ENCODE results near the gene GRIN1. TPM values are rescaled to one million over a fixed set of nuclear protein-coding genes. Genes with fewer than 3 reads are reported as not detected.

The GRIN1 gene
- total and polyA plus RNA-seq, 10 of the 15 experiments (the other 5 are each of a cell fraction or from before 2014, with no cell fraction given), result 0.05 to 0.10 (median 0.06) TPM; not detected in 6

- TF ChIP-seq EZH2 (IDR thresholded peaks at IDR 0.05; ENCODE audit: borderline replicate concordance, control insufficient read depth, low read depth, low read length) (no peak), ZZZ3 (IDR thresholded peaks at IDR 0.05; ENCODE audit: control insufficient read depth, insufficient read length, low read depth) (no peak), POLR2A (IDR thresholded peaks at IDR 0.05; ENCODE audit: low read depth, low read length) (peak; percentile 95), BCL3 (IDR thresholded peaks at IDR 0.05; ENCODE audit: borderline replicate concordance, insufficient read depth, low read depth, low read length, poor library complexity, severe bottlenecking) (no peak), NR2C1 (IDR thresholded peaks at IDR 0.05) (peak; percentile 66), STAT3 (IDR thresholded peaks at IDR 0.05; ENCODE audit: low read depth, low read length) (no peak), ESRRA (IDR thresholded peaks at IDR 0.05; ENCODE audit: low read length) (peak; percentile 83; the same call in 1 of the 2 replicates), POU2F2 (IDR thresholded peaks at IDR 0.05; ENCODE audit: borderline replicate concordance, low read depth, low read length) (peak; percentile 70), MEF2B (IDR thresholded peaks at IDR 0.05; ENCODE audit: partially characterized antibody, poor library complexity, severe bottlenecking) (no peak), SREBF2 (IDR thresholded peaks at IDR 0.05; ENCODE audit: low read length) (no peak), SPI1 (IDR thresholded peaks at IDR 0.05; ENCODE audit: borderline replicate concordance, insufficient read depth, low read depth, low read length) (no peak), MYC (IDR thresholded peaks at IDR 0.05; ENCODE audit: insufficient read depth, insufficient read length, insufficient replicate concordance, low read length, severe bottlenecking) (peak; percentile 45), EGR1 (IDR thresholded peaks at IDR 0.05; ENCODE audit: borderline replicate concordance in 1 of 2, low read depth in 2 of 2, low read length in 2 of 2) (peak in 1 of 2 experiments; percentile 10; a peak in 1 of 3 replicates), NFYA (IDR thresholded peaks at IDR 0.05; ENCODE audit: borderline replicate concordance, low read depth, low read length) (no peak), MTA2 (IDR thresholded peaks at IDR 0.05; ENCODE audit: low read depth) (no peak), PAX8 (IDR thresholded peaks at IDR 0.05) (no peak), TBL1XR1 (IDR thresholded peaks at IDR 0.05; ENCODE audit: low read depth, low read length) (peak; percentile 88), YY1 (IDR thresholded peaks at IDR 0.05; ENCODE audit: low read depth, low read length) (peak; percentile 95), TARDBP (IDR thresholded peaks at IDR 0.05; ENCODE audit: borderline replicate concordance) (peak; percentile 87; the same call in 1 of the 2 replicates), ZBED1 (IDR thresholded peaks at IDR 0.05; ENCODE audit: borderline replicate concordance) (no peak), SUZ12 (IDR thresholded peaks at IDR 0.05; ENCODE audit: unreplicated experiment) (no peak)
- TF ChIP-seq, protein P1, sequence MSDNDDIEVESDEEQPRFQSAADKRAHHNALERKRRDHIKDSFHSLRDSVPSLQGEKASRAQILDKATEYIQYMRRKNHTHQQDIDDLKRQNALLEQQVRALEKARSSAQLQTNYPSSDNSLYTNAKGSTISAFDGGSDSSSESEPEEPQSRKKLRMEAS (IDR thresholded peaks at IDR 0.05; ENCODE audit: low read depth, low read length), result peak; percentile 94
- TF ChIP-seq, protein P2, sequence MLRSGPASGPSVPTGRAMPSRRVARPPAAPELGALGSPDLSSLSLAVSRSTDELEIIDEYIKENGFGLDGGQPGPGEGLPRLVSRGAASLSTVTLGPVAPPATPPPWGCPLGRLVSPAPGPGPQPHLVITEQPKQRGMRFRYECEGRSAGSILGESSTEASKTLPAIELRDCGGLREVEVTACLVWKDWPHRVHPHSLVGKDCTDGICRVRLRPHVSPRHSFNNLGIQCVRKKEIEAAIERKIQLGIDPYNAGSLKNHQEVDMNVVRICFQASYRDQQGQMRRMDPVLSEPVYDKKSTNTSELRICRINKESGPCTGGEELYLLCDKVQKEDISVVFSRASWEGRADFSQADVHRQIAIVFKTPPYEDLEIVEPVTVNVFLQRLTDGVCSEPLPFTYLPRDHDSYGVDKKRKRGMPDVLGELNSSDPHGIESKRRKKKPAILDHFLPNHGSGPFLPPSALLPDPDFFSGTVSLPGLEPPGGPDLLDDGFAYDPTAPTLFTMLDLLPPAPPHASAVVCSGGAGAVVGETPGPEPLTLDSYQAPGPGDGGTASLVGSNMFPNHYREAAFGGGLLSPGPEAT (IDR thresholded peaks at IDR 0.05; ENCODE audit: low read depth), result peak; percentile 99
- TF ChIP-seq, protein P3, sequence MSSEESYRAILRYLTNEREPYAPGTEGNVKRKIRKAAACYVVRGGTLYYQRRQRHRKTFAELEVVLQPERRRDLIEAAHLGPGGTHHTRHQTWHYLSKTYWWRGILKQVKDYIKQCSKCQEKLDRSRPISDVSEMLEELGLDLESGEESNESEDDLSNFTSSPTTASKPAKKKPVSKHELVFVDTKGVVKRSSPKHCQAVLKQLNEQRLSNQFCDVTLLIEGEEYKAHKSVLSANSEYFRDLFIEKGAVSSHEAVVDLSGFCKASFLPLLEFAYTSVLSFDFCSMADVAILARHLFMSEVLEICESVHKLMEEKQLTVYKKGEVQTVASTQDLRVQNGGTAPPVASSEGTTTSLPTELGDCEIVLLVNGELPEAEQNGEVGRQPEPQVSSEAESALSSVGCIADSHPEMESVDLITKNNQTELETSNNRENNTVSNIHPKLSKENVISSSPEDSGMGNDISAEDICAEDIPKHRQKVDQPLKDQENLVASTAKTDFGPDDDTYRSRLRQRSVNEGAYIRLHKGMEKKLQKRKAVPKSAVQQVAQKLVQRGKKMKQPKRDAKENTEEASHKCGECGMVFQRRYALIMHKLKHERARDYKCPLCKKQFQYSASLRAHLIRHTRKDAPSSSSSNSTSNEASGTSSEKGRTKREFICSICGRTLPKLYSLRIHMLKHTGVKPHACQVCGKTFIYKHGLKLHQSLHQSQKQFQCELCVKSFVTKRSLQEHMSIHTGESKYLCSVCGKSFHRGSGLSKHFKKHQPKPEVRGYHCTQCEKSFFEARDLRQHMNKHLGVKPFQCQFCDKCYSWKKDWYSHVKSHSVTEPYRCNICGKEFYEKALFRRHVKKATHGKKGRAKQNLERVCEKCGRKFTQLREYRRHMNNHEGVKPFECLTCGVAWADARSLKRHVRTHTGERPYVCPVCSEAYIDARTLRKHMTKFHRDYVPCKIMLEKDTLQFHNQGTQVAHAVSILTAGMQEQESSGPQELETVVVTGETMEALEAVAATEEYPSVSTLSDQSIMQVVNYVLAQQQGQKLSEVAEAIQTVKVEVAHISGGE (CRISPR knock-in tag; IDR thresholded peaks at IDR 0.05), result no peak
Measured at GRCh38 chr9:137188490-137189296, 49.7 kb downstream of the GRIN1 start, which contains the start of the genes ANAPC2 and SSNA1 (continued).
